Caco-2 (cell line): Measurements from ENCODE around the gene PDGFD. TPM values are rescaled to one million over a fixed set of nuclear protein-coding genes. Genes with fewer than 3 reads are reported as not detected.

ENCODE experiments used
- BruUV-seq: library from RNA; stranded (reverse); fragments of 400-500 nt; replicated peaks from 2 replicates; lab custom pipeline; 2021; lab: Mats Ljungman, UMichigan
- CTCF ChIA-PET: fragments of 300-600 bp; sonication (Branson Sonifier 250); formaldehyde crosslinking; loops from one replicate; lab custom pipeline; 2022; ENCODE audit warnings: antibody characterized with exemption; lab: Charles Lee
- POLR2A ChIA-PET: fragments of 300-600 bp; sonication (Branson Sonifier 250); formaldehyde crosslinking; loops from one replicate; lab custom pipeline; 2022; ENCODE audit warnings: antibody characterized with exemption; lab: Charles Lee
- DNase-seq, 2 experiments: peaks; one replicate each; pipeline versions ENCODE4 v3.0.0 to v3.0.0-alpha.2; 2020 to 2022
- H3K27me3 ChIP-seq: replicated peaks from 2 replicates; pipeline ENCODE4 v1.6.0; 2011; ENCODE audit warnings: low read length; ENCODE audit not compliant: control insufficient read depth, insufficient read depth
- H3K36me3 ChIP-seq: 2 replicates; pipeline ENCODE4 v1.5.1; 2011; ENCODE audit warnings: low read length; ENCODE audit not compliant: control insufficient read depth, insufficient read depth
- H3K4me1 ChIP-seq: fragments of 250-450 bp; sonication (Bioruptor Pico); 2 replicates; pipeline ENCODE4 v1.5.1; 2020; ENCODE audit warnings: mild to moderate bottlenecking
- H3K4me3 ChIP-seq: 2 replicates; pipeline ENCODE4 v1.5.1; 2011; ENCODE audit warnings: low read depth, mild to moderate bottlenecking, control low read depth, low read length
- H3K9me3 ChIP-seq: fragments of 250-450 bp; sonication (Bioruptor Pico); 2 replicates; pipeline ENCODE4 v1.5.1; 2020; ENCODE audit warnings: mild to moderate bottlenecking, moderate library complexity
- H3K27ac Mint-ChIP-seq: one replicate; pipeline ENCODE4 v1.8.0; 2022; ENCODE audit warnings: mixed read lengths; ENCODE audit not compliant: unreplicated experiment
- H3K27me3 Mint-ChIP-seq: one replicate; pipeline ENCODE4 v1.8.0; 2022; ENCODE audit warnings: mixed read lengths; ENCODE audit not compliant: insufficient read depth, unreplicated experiment
- H3K36me3 Mint-ChIP-seq: one replicate; pipeline ENCODE4 v1.8.0; 2022; ENCODE audit warnings: mild to moderate bottlenecking, mixed read lengths; ENCODE audit not compliant: insufficient read depth, unreplicated experiment
- H3K4me1 Mint-ChIP-seq: one replicate; pipeline ENCODE4 v1.8.0; 2022; ENCODE audit warnings: low read depth, mixed read lengths; ENCODE audit not compliant: unreplicated experiment
- H3K4me3 Mint-ChIP-seq: one replicate; pipeline ENCODE4 v1.8.0; 2022; ENCODE audit warnings: mild to moderate bottlenecking, moderate library complexity, mixed read lengths; ENCODE audit not compliant: unreplicated experiment
- H3K9me3 Mint-ChIP-seq: one replicate; pipeline ENCODE4 v1.8.0; 2022; ENCODE audit warnings: mixed read lengths; ENCODE audit not compliant: unreplicated experiment
- intact Hi-C: fragments of 100-400 bp; cut with micrococcal nuclease; formaldehyde crosslinking; loops from one replicate; pipeline ENCODE4 v1.10.0; 2022; ENCODE audit not compliant: unreplicated experiment
- total RNA-seq: library from RNA; stranded (reverse); gene quantifications from 2 replicates; pipeline ENCODE4 v1.2.3, GENCODE V29; 2022
- TF ChIP-seq, protein P1 (sequence below), 2 experiments: fragments of 200-600 bp in 1 of 2; IDR thresholded peaks; 1 replicate in 1 of 2; 2 replicates in 1 of 2; pipeline versions ENCODE4 v1.5.1 to v1.8.0; 2011 to 2022; ENCODE audit warnings: antibody characterized with exemption in 1 of 2, control low read depth in 1 of 2, inconsistent platforms in 1 of 2, low read depth in 1 of 2, low read length in 1 of 2, mild to moderate bottlenecking in 1 of 2, moderate library complexity in 1 of 2; ENCODE audit not compliant: insufficient read depth in 1 of 2, severe bottlenecking in 1 of 2, unreplicated experiment in 1 of 2

Gene PDGFD
- total RNA-seq, 1 experiment from 2014 or later: not detected

DNA sequence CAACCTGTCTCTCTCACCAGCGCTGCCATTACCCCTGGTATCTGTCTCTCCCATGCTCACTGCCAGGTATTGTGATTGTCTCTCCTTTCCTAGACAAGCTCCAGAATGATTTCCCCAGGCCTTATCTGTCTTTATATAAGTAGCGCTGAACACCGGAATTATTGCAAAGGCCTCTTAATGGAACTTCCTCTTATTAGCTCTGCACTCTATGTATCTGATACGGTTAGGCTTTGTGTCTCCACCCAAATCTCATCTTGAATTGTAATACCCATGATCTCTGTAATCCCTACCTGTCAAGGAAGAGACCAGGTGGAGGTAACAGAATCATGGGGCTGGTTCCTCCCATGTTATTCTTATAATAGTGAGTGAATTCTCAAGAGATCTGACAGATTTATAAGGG lies 88.2 kb downstream of the PDGFD start:
- Mint-ChIP-seq H3K4me3 (no peak overlapping the region), H3K36me3 (no peaks in the 10 kb centered on the region), H3K4me1 (no peaks in the 10 kb centered on the region), H3K27me3 (peaks cover 4% of the 10 kb centered on the region), H3K9me3 (no peaks in the 10 kb centered on the region), H3K27ac (no peak overlapping the region)
- Histone ChIP-seq H3K9me3 (no peaks in the 10 kb centered on the region), H3K36me3 (no peaks in the 10 kb centered on the region), H3K4me3 (no peak overlapping the region), H3K4me1 (0 out of 2 replicates have a peak, but pooled peaks cover 4% of the 10 kb centered on the region), H3K27me3 (no peaks in the 10 kb centered on the region; the same call in 1 of the 2 replicates)
- DNase-seq: no peak
- BruUV-seq: no TSS peak
- TF ChIP-seq, protein P1, sequence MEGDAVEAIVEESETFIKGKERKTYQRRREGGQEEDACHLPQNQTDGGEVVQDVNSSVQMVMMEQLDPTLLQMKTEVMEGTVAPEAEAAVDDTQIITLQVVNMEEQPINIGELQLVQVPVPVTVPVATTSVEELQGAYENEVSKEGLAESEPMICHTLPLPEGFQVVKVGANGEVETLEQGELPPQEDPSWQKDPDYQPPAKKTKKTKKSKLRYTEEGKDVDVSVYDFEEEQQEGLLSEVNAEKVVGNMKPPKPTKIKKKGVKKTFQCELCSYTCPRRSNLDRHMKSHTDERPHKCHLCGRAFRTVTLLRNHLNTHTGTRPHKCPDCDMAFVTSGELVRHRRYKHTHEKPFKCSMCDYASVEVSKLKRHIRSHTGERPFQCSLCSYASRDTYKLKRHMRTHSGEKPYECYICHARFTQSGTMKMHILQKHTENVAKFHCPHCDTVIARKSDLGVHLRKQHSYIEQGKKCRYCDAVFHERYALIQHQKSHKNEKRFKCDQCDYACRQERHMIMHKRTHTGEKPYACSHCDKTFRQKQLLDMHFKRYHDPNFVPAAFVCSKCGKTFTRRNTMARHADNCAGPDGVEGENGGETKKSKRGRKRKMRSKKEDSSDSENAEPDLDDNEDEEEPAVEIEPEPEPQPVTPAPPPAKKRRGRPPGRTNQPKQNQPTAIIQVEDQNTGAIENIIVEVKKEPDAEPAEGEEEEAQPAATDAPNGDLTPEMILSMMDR (IDR thresholded peaks at IDR 0.05; ENCODE audit: insufficient read depth in 1 of 2, low read depth in 1 of 2, low read length in 1 of 2, severe bottlenecking in 1 of 2, unreplicated experiment in 1 of 2): no peak
- intact Hi-C loops: no loop called here
- ChIA-PET CTCF (interaction anchor here (1.0 kb wide), 1 partner anchor 393 kb away, joined by 3 read pairs; no protein-coding TSS in a partner anchor), POLR2A (no interaction called here)

DNA sequence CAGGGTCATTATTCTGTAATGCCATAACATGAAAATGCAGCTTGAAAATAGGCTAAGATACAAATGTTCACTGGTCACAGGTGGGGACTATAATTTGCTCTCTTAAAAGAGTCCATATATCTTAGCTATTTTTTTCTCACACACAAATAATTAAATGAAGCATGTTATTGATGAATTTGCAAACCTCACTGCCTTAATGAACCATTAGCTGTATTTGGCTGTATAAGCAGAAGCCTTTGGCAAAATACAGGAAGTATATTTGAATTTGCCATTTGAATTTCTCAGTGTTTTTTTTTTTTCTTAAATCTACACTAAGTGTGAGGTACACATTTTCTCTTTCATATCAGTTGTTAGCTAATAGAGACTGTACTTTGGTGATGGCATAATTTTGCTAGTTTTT lies 88.9 kb downstream of the PDGFD start:
- no TSS peak for BruUV-seq
- Mint-ChIP-seq H3K36me3 (no peaks in the 10 kb centered on the region), H3K27me3 (peaks cover 4% of the 10 kb centered on the region), H3K27ac (no peak overlapping the region), H3K4me3 (no peak overlapping the region), H3K9me3 (no peaks in the 10 kb centered on the region), H3K4me1 (no peaks in the 10 kb centered on the region)
- Histone ChIP-seq H3K4me3 (no peak overlapping the region), H3K9me3 (no peaks in the 10 kb centered on the region), H3K27me3 (no peaks in the 10 kb centered on the region; the same call in 1 of the 2 replicates), H3K4me1 (0 out of 2 replicates have a peak, but pooled peaks cover 4% of the 10 kb centered on the region), H3K36me3 (no peaks in the 10 kb centered on the region)
- TF ChIP-seq, protein P1 (IDR thresholded peaks at IDR 0.05; ENCODE audit: insufficient read depth in 1 of 2, low read depth in 1 of 2, low read length in 1 of 2, severe bottlenecking in 1 of 2, unreplicated experiment in 1 of 2): no peak
- ChIA-PET CTCF (interaction anchor here (1.0 kb wide), 1 partner anchor 393 kb away, joined by 3 read pairs; no protein-coding TSS in a partner anchor), POLR2A (no interaction called here)
- intact Hi-C loops: no loop called here
- DNase-seq: no peak

DNA sequence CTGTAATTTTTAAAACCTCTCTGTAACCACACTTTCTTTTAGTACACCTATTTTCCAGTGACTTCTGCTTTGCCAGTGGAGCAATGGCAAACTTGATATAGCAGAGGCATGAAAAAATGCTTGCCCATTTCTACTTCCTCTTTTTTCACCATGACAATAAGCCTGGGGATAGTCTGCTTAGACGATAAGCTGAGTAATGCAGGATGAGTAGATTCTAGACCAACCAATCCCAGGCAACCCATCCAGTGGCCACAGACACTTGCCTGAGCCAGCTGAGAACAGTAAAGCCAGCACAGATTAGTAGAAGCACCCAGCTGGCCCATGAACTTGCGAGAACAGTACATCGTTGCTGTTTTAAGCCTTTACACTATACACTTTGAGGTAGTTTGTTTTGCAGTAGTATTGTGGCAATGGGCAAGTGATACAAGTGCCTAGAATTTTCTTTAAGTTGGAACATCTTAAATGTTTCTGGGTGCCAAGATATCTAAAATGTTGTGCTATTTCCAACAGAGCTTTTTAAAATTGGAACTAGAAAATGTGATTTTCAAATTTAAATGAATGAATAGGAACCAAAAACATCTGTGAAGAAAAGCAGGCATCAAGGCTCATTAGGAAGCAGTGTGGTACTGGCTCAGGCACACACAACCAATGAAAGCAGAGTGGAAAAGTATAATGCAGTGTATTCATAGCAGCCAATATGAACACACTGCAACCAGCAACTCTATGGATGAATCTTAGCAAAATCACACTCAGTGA lies 89.8 kb downstream of the PDGFD start:
- H3K27me3 ChIP-seq: no peaks in the 10 kb centered on the region; the same call in 1 of the 2 replicates
- ChIA-PET POLR2A (no interaction called here), CTCF (no interaction called here)
- H3K9me3 ChIP-seq: no peaks in the 10 kb centered on the region
- TF ChIP-seq, protein P1 (IDR thresholded peaks at IDR 0.05; ENCODE audit: insufficient read depth in 1 of 2, low read depth in 1 of 2, low read length in 1 of 2, severe bottlenecking in 1 of 2, unreplicated experiment in 1 of 2): no peak
- peaks cover 8% of the 10 kb centered on the region for H3K27me3 Mint-ChIP-seq
- no peak overlapping the region for H3K4me3 ChIP-seq
- DNase-seq: no peak
- no peak overlapping the region for H3K4me3 Mint-ChIP-seq
- no peaks in the 10 kb centered on the region for H3K36me3 Mint-ChIP-seq
- intact Hi-C loops: no loop called here
- H3K4me1 Mint-ChIP-seq: no peaks in the 10 kb centered on the region
- H3K9me3 Mint-ChIP-seq: no peaks in the 10 kb centered on the region
- 0 out of 2 replicates have a peak, but pooled peaks cover 4% of the 10 kb centered on the region for H3K4me1 ChIP-seq
- BruUV-seq: no TSS peak
- no peak overlapping the region for H3K27ac Mint-ChIP-seq
- no peaks in the 10 kb centered on the region for H3K36me3 ChIP-seq
